Fibroblast of lung (primary cell): ENCODE measurements around the gene ATP6V0B. TPM values are rescaled to one million over a fixed set of nuclear protein-coding genes. Genes with fewer than 3 reads are reported as not detected.

Experiments used
- DNase-seq, 2 donors: peaks; one replicate each; pipeline versions ENCODE4 v3.0.0 to v3.0.0-alpha.2; 2010; ENCODE audit warnings: low read depth in 2 of 2
- H2AFZ ChIP-seq: 2 replicates; pipeline ENCODE4 v1.5.1; 2012; ENCODE audit warnings: low read length, control low read depth, inconsistent platforms
- H3K27ac ChIP-seq: 2 replicates; pipeline ENCODE4 v1.5.1; 2011; ENCODE audit warnings: low read length, control low read depth; ENCODE audit not compliant: insufficient read depth
- H3K27me3 ChIP-seq: 2 replicates; pipeline ENCODE4 v1.5.1; 2011; ENCODE audit warnings: mild to moderate bottlenecking, low read length; ENCODE audit not compliant: control insufficient read depth, insufficient read depth
- H3K36me3 ChIP-seq: 2 replicates; pipeline ENCODE4 v1.5.1; 2011; ENCODE audit warnings: low read length; ENCODE audit not compliant: control insufficient read depth, insufficient read depth
- H3K4me1 ChIP-seq: 2 replicates; pipeline ENCODE4 v1.5.1; 2011; ENCODE audit warnings: low read length; ENCODE audit not compliant: control insufficient read depth, insufficient read depth; ENCODE audit errors: extremely low read depth
- H3K4me2 ChIP-seq: 2 replicates; pipeline ENCODE4 v1.5.1; 2011; ENCODE audit warnings: low read length, control low read depth; ENCODE audit not compliant: insufficient read depth; ENCODE audit errors: extremely low read depth
- H3K4me3 ChIP-seq, 4 experiments: fragments of 200-600 bp in 1 of 4; sonication (generic) in 1 of 4; replicated peaks in 1 of 4; 2 replicates each; pipeline ENCODE4 v1.5.1; 2011 to 2016; ENCODE audit warnings: low read length in 4 of 4, low read depth in 3 of 4, mild to moderate bottlenecking in 3 of 4, control low read depth in 2 of 4, inconsistent platforms in 1 of 4, mixed read lengths in 1 of 4; ENCODE audit not compliant: insufficient read depth in 1 of 4; ENCODE audit errors: control extremely low read depth in 1 of 4
- H3K79me2 ChIP-seq: 2 replicates; pipeline ENCODE4 v1.5.1; 2012; ENCODE audit warnings: mild to moderate bottlenecking, low read length, inconsistent platforms; ENCODE audit not compliant: control insufficient read depth, insufficient read depth
- H3K9ac ChIP-seq: 2 replicates; pipeline ENCODE4 v1.5.1; 2011; ENCODE audit warnings: mild to moderate bottlenecking, low read length, control low read depth; ENCODE audit not compliant: insufficient read depth
- H3K9me3 ChIP-seq: 2 replicates; pipeline ENCODE4 v1.5.1; 2012; ENCODE audit warnings: low read depth, low read length; ENCODE audit not compliant: control insufficient read depth, insufficient read depth
- H4K20me1 ChIP-seq: 2 replicates; pipeline ENCODE4 v1.5.1; 2011; ENCODE audit warnings: low read length; ENCODE audit not compliant: control insufficient read depth, insufficient read depth; ENCODE audit errors: extremely low read depth
- CTCF ChIP-seq, 2 donors: IDR thresholded peaks in 1 of 2; conservative IDR thresholded peaks in 1 of 2; 1 replicate in 1 of 2; 2 replicates in 1 of 2; pipeline ENCODE4 v1.5.1; 2011 to 2012; ENCODE audit warnings: low read length in 2 of 2, control low read depth in 1 of 2, inconsistent platforms in 1 of 2, low read depth in 1 of 2, mild to moderate bottlenecking in 1 of 2
- EZH2 ChIP-seq: IDR thresholded peaks from 2 replicates; pipeline ENCODE4 v1.5.1; 2012; ENCODE audit warnings: low read length, control low read depth, mild to moderate bottlenecking; ENCODE audit errors: missing control alignments
- polyA plus RNA-seq, 2 donors: library from polyadenylated mRNA; depleted of rRNA in 1 of 2; stranded (reverse) in 1 of 2; unstranded in 1 of 2; fragments of >200 nt; gene quantifications; 2 replicates each; pipeline ENCODE4 v1.2.1, GENCODE V29; 2011 to 2012; ENCODE audit warnings: missing spikeins in 1 of 2
- total RNA-seq: library from RNA; depleted of rRNA; stranded (reverse); fragments of >200 nt; gene quantifications from 2 replicates; pipeline ENCODE4 v1.2.1, GENCODE V29; 2014

The ATP6V0B gene
- total and polyA plus RNA-seq, 2 donors (not counting 1 experiment from before 2014, with no cell fraction given) = 83.5 to 121 TPM

- DNase-seq = no peak
- no peaks in the 10 kb centered on the region for H3K79me2 ChIP-seq
- H2AFZ ChIP-seq = peak within 1 kb of the TSS; percentile 7
- no peaks in the 10 kb centered on the region for H4K20me1 ChIP-seq
- H3K27me3 ChIP-seq = no peaks in the 10 kb centered on the region
- H3K9me3 ChIP-seq = no peaks in the 10 kb centered on the region
- no peak within 1 kb of the TSS for H3K9ac ChIP-seq
- TF ChIP-seq CTCF (conservative IDR thresholded peaks at IDR 0.05 in 1 of 2, IDR thresholded peaks at IDR 0.05 in 1 of 2; ENCODE audit: low read depth in 1 of 2, low read length in 2 of 2) (no peak), EZH2 (no peak)
- peak within 1 kb of the TSS; percentile 23 for H3K27ac ChIP-seq
- no peaks in the 10 kb centered on the region for H3K36me3 ChIP-seq
- H3K4me3 ChIP-seq = peak within 1 kb of the TSS; percentile 31 to 54 (median 36)
- peak within 1 kb of the TSS; percentile 77 for H3K4me2 ChIP-seq
- H3K4me1 ChIP-seq = peaks cover 9% of the 10 kb centered on the region
Measured at GRCh38 chr1:43933386-43934100, 41.2 kb upstream of the ATP6V0B start, which contains the start of gene ARTN. Gene ARTN, plus strand, starts transcription at chr1:43933801. Its CDS starts 1,856 bp downstream, at chr1:43935657.

GRCh38 chr1:43934101-43934985 lies 40.4 kb upstream of the ATP6V0B start:
- Histone ChIP-seq H3K9me3 (no peaks in the 10 kb centered on the region), H3K4me2 (peak overlapping the region; percentile 27), H3K36me3 (no peaks in the 10 kb centered on the region), H3K4me1 (peaks cover 9% of the 10 kb centered on the region), H3K4me3 (peak overlapping the region in 1 of 4 experiments; percentile 54), H3K9ac (no peak overlapping the region), H3K79me2 (no peaks in the 10 kb centered on the region), H3K27me3 (no peaks in the 10 kb centered on the region), H3K27ac (no peak overlapping the region), H4K20me1 (no peaks in the 10 kb centered on the region), H2AFZ (no peak overlapping the region)
- TF ChIP-seq EZH2 (no peak), CTCF (conservative IDR thresholded peaks at IDR 0.05 in 1 of 2, IDR thresholded peaks at IDR 0.05 in 1 of 2; ENCODE audit: low read depth in 1 of 2, low read length in 2 of 2) (peak; percentile 75 to 92)
- peak; percentile 50 to 66 for DNase-seq

DNA sequence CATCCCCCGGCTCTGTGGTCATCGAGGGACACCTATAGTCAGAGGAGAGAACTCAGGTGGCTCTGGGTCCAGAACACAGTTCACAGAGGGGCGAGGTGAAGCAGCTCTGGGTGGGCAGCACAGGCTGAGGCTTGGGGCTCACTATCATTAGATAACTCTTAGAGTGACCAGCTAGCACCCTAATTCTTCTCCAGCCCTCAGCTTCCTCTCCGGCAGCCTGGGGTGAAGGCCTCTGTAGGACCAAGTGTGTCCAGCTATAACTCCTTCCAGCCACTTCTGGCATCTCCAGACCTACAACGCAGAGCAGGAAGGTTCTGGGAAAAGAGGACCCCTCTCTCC lies 39.8 kb upstream of the ATP6V0B start:
- no peak for DNase-seq
- peaks cover 9% of the 10 kb centered on the region for H3K4me1 ChIP-seq
- no peaks in the 10 kb centered on the region for H3K27me3 ChIP-seq
- no peak overlapping the region for H3K9ac ChIP-seq
- H3K4me3 ChIP-seq = no peak overlapping the region
- no peaks in the 10 kb centered on the region for H3K9me3 ChIP-seq
- no peaks in the 10 kb centered on the region for H3K79me2 ChIP-seq
- H3K36me3 ChIP-seq = no peaks in the 10 kb centered on the region
- no peaks in the 10 kb centered on the region for H4K20me1 ChIP-seq
- no peak overlapping the region for H2AFZ ChIP-seq
- H3K27ac ChIP-seq = no peak overlapping the region
- no peak overlapping the region for H3K4me2 ChIP-seq
- TF ChIP-seq EZH2 = no peak
- no peak for TF ChIP-seq CTCF (conservative IDR thresholded peaks at IDR 0.05 in 1 of 2, IDR thresholded peaks at IDR 0.05 in 1 of 2; ENCODE audit: low read depth in 1 of 2, low read length in 2 of 2)
